WTC11 (cell line): ENCODE measurements around the gene RFX8.

Source experiments
- CREB1 ChIP-seq: sonication (generic); formaldehyde crosslinking; IDR thresholded peaks from 2 replicates; pipeline ENCODE4 v1.8.0; 2023; ENCODE audit warnings: mild to moderate bottlenecking, missing genetic modification reagents
- NR2C2 ChIP-seq: sonication (generic); formaldehyde crosslinking; IDR thresholded peaks from 2 replicates; pipeline ENCODE4 v1.8.0; 2022; ENCODE audit warnings: mild to moderate bottlenecking, missing genetic modification reagents
- ZBTB21 ChIP-seq: sonication (generic); formaldehyde crosslinking; IDR thresholded peaks from 2 replicates; pipeline ENCODE4 v1.8.1; 2023; ENCODE audit warnings: mild to moderate bottlenecking, missing genetic modification reagents, borderline replicate concordance
- ZNF416 ChIP-seq: fragments of 250-450 bp; sonication (Bioruptor Pico); IDR thresholded peaks from 2 replicates; pipeline ENCODE4 v1.9.0; 2021; ENCODE audit warnings: mild to moderate bottlenecking, inconsistent platforms
- TF ChIP-seq, protein P1 (sequence below): sonication (generic); formaldehyde crosslinking; IDR thresholded peaks from 2 replicates; pipeline ENCODE4 v1.8.1; 2023; ENCODE audit warnings: mild to moderate bottlenecking, missing genetic modification reagents, moderate library complexity
- TF ChIP-seq, protein P2 (sequence below): sonication (generic); formaldehyde crosslinking; IDR thresholded peaks from 2 replicates; pipeline ENCODE4 v1.8.1; 2022; ENCODE audit warnings: low read depth, mild to moderate bottlenecking, moderate library complexity, missing genetic modification reagents, borderline replicate concordance
- TF ChIP-seq, protein P3 (sequence below): sonication (generic); formaldehyde crosslinking; conservative IDR thresholded peaks from 2 replicates; pipeline ENCODE4 v1.8.1; 2022; ENCODE audit warnings: mild to moderate bottlenecking, missing genetic modification reagents
- TF ChIP-seq, protein P4 (sequence below): sonication (generic); formaldehyde crosslinking; IDR thresholded peaks from 2 replicates; pipeline ENCODE4 v1.8.0; 2022; ENCODE audit warnings: mild to moderate bottlenecking, missing genetic modification reagents
- TF ChIP-seq, protein P5 (sequence below): fragments of 200-600 bp; IDR thresholded peaks from 2 replicates; pipeline ENCODE4 v1.8.0; 2022; ENCODE audit warnings: antibody characterized with exemption

DNA sequence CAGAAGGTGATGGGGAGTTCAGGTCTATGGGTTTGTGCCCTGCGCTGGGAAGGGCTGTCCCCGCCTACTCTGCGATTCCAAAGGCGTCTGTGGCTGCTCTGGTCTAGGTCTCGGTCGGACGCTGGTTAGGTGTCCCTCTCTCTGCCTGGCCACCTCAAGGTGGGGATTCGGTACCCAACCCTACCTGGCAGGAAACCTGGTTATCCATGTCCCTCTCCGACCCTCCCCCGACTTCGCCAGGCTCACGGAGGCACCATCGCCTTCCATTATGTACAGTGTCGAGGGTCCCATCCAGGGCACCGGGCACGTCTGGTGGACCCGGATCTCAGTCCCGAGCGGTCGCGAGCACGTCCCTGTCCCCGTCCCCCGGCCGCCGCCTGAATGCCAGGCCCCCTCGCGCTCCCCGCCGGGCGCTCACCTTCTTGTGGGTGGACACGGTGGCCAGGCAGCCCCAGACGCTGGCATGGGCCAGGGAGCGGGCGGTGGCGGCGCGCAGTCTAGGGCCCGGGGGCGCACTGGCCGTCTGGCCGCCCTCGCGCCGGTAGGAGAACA, 88.2 kb downstream of the RFX8 start:
- TF ChIP-seq, protein P1, sequence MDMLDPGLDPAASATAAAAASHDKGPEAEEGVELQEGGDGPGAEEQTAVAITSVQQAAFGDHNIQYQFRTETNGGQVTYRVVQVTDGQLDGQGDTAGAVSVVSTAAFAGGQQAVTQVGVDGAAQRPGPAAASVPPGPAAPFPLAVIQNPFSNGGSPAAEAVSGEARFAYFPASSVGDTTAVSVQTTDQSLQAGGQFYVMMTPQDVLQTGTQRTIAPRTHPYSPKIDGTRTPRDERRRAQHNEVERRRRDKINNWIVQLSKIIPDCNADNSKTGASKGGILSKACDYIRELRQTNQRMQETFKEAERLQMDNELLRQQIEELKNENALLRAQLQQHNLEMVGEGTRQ (CRISPR knock-in tag) = no peak
- TF ChIP-seq CREB1 (CRISPR knock-in tag) = no peak
- TF ChIP-seq, protein P2, sequence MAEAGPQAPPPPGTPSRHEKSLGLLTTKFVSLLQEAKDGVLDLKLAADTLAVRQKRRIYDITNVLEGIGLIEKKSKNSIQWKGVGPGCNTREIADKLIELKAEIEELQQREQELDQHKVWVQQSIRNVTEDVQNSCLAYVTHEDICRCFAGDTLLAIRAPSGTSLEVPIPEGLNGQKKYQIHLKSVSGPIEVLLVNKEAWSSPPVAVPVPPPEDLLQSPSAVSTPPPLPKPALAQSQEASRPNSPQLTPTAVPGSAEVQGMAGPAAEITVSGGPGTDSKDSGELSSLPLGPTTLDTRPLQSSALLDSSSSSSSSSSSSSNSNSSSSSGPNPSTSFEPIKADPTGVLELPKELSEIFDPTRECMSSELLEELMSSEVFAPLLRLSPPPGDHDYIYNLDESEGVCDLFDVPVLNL (CRISPR knock-in tag) = no peak
- TF ChIP-seq, protein P3, sequence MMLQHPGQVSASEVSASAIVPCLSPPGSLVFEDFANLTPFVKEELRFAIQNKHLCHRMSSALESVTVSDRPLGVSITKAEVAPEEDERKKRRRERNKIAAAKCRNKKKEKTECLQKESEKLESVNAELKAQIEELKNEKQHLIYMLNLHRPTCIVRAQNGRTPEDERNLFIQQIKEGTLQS (CRISPR knock-in tag) = no peak
- TF ChIP-seq, protein P4, sequence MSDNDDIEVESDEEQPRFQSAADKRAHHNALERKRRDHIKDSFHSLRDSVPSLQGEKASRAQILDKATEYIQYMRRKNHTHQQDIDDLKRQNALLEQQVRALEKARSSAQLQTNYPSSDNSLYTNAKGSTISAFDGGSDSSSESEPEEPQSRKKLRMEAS = no peak
- TF ChIP-seq, protein P5, sequence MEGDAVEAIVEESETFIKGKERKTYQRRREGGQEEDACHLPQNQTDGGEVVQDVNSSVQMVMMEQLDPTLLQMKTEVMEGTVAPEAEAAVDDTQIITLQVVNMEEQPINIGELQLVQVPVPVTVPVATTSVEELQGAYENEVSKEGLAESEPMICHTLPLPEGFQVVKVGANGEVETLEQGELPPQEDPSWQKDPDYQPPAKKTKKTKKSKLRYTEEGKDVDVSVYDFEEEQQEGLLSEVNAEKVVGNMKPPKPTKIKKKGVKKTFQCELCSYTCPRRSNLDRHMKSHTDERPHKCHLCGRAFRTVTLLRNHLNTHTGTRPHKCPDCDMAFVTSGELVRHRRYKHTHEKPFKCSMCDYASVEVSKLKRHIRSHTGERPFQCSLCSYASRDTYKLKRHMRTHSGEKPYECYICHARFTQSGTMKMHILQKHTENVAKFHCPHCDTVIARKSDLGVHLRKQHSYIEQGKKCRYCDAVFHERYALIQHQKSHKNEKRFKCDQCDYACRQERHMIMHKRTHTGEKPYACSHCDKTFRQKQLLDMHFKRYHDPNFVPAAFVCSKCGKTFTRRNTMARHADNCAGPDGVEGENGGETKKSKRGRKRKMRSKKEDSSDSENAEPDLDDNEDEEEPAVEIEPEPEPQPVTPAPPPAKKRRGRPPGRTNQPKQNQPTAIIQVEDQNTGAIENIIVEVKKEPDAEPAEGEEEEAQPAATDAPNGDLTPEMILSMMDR = no peak
- TF ChIP-seq NR2C2 (CRISPR knock-in tag) = no peak
- no peak for TF ChIP-seq ZBTB21 (CRISPR knock-in tag)
- no peak for TF ChIP-seq ZNF416
